ES-I3 (cell line): Measurements from ENCODE around the gene ACAD11.

Experiments
- H3K36me3 ChIP-seq: 2 replicates; pipeline ENCODE4 v1.6.1; 2013; ENCODE audit warnings: mild to moderate bottlenecking, low read length, control low read depth, moderate library complexity; ENCODE audit not compliant: insufficient read depth
- H3K4me1 ChIP-seq: 2 replicates; pipeline ENCODE4 v1.6.1; 2013; ENCODE audit warnings: mild to moderate bottlenecking, control low read depth, low read length; ENCODE audit not compliant: insufficient read depth
- H3K9ac ChIP-seq: 2 replicates; pipeline ENCODE4 v1.6.1; 2013; ENCODE audit warnings: low read depth, mild to moderate bottlenecking, low read length, moderate library complexity
- H3K9me3 ChIP-seq: 2 replicates; pipeline ENCODE4 v1.6.1; 2013; ENCODE audit warnings: mild to moderate bottlenecking, low read length, moderate library complexity; ENCODE audit not compliant: control insufficient read depth, insufficient read depth

ACAD11 gene

DNA sequence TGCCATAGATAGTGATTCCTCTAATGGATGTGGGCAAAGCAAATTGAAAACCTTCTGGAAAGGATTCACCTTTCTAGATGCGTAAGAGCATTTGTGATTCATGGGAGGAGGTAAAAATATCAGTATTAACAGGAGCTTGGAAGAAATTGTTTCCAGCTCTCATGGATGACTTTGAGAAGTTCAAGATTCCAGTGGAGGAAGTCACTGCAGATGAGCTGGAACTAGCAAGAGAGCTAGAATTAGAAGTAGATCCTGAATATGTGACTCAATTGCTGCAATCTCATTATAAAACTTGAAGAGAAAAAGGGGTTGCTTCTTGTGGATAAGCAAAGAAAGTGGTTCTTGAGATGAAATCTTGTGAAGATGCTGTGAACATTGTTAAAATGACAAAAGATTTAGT lies 150.5 kb downstream of the ACAD11 start:
- Histone ChIP-seq H3K9me3 (no peaks in the 10 kb centered on the region), H3K4me1 (no peaks in the 10 kb centered on the region), H3K9ac (no peak overlapping the region), H3K36me3 (peaks cover 24% of the 10 kb centered on the region)
